Calu3 (cell line): ENCODE data around the gene SLC7A6. TPM values are rescaled to one million over a fixed set of nuclear protein-coding genes. Genes with fewer than 3 reads are reported as not detected.
"Not testable (repeated sequence)": the region's sequence is repeated elsewhere in the genome, so short reads cannot be mapped to it uniquely, and the experiment has no call there.

Source experiments
- BruUV-seq: library from RNA; stranded (reverse); fragments of 400-500 nt; replicated peaks from 2 replicates; lab custom pipeline; 2021; lab: Mats Ljungman, UMichigan
- CTCF ChIA-PET: fragments of 300-600 bp; sonication (Branson Sonifier 250); formaldehyde crosslinking; loops from one replicate; lab custom pipeline; 2022; ENCODE audit warnings: antibody characterized with exemption; lab: Charles Lee
- DNase-seq: peaks from one replicate; pipeline ENCODE4 v3.0.0; 2022
- H3K27ac Mint-ChIP-seq: one replicate; pipeline ENCODE4 v1.8.0; 2022; ENCODE audit warnings: mixed read lengths; ENCODE audit not compliant: unreplicated experiment
- H3K27me3 Mint-ChIP-seq: one replicate; pipeline ENCODE4 v1.8.0; 2022; ENCODE audit warnings: mixed read lengths; ENCODE audit not compliant: unreplicated experiment
- H3K36me3 Mint-ChIP-seq: one replicate; pipeline ENCODE4 v1.8.0; 2022; ENCODE audit warnings: mild to moderate bottlenecking, moderate library complexity, mixed read lengths; ENCODE audit not compliant: insufficient read depth, unreplicated experiment
- H3K4me1 Mint-ChIP-seq: one replicate; pipeline ENCODE4 v1.8.0; 2022; ENCODE audit warnings: mild to moderate bottlenecking, low read depth, mixed read lengths; ENCODE audit not compliant: unreplicated experiment
- H3K4me3 Mint-ChIP-seq: one replicate; pipeline ENCODE4 v1.8.0; 2022; ENCODE audit warnings: mild to moderate bottlenecking, low read depth, moderate library complexity, mixed read lengths; ENCODE audit not compliant: unreplicated experiment
- H3K9me3 Mint-ChIP-seq: one replicate; pipeline ENCODE4 v1.8.0; 2022; ENCODE audit warnings: low read depth, mixed read lengths; ENCODE audit not compliant: unreplicated experiment
- CTCF ChIP-seq: fragments of 200-600 bp; IDR thresholded peaks from one replicate; pipeline ENCODE4 v1.8.0; 2022; ENCODE audit warnings: antibody characterized with exemption; ENCODE audit not compliant: unreplicated experiment
- intact Hi-C: fragments of 100-400 bp; cut with micrococcal nuclease; formaldehyde crosslinking; loops from one replicate; pipeline ENCODE4 v1.10.0; 2022; ENCODE audit not compliant: unreplicated experiment
- total RNA-seq: library from RNA; stranded (reverse); gene quantifications from 2 replicates; pipeline ENCODE4 v1.2.3, GENCODE V29; 2022

Gene SLC7A6
- total RNA-seq, 1 experiment from 2014 or later: 45.4 TPM

DNA sequence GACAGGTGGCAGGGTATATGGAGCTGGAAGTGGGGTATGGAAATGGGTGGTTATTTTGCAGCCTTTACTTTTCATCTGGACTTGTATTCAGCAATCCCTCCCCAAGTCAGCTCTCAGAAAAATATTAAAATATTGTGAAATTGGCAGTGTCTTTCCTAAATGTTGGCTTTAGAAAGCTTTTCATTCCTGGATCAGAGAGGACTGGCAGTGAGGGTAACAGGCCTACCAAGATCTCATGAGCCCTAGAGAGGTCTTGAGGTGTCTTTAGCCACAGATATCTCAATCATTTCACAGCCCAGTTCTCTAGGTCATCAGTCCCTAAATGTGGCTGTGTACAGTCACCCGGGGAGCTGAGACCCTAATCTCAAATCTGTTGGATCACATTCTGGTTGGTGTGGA, 23.9 kb downstream of the SLC7A6 start:
- no peak overlapping the region for H3K4me3 Mint-ChIP-seq
- DNase-seq: no peak
- no peak for TF ChIP-seq CTCF
- H3K4me1 Mint-ChIP-seq: no peaks in the 10 kb centered on the region
- intact Hi-C loops: no loop called here
- H3K27me3 Mint-ChIP-seq: no peaks in the 10 kb centered on the region
- H3K36me3 Mint-ChIP-seq: peaks cover 20% of the 10 kb centered on the region
- H3K9me3 Mint-ChIP-seq: no peaks in the 10 kb centered on the region
- BruUV-seq: no TSS peak
- no peak overlapping the region for H3K27ac Mint-ChIP-seq
- CTCF ChIA-PET: no interaction called here

- BruUV-seq, CTCF ChIA-PET, DNase-seq, intact Hi-C loops, H3K27me3 Mint-ChIP-seq, H3K4me1 Mint-ChIP-seq, H3K27ac Mint-ChIP-seq, H3K4me3 Mint-ChIP-seq, H3K9me3 Mint-ChIP-seq: not testable (repeated sequence)
- H3K36me3 Mint-ChIP-seq: peaks cover 20% of the 10 kb centered on the region
These were observed 24.5 kb downstream of the SLC7A6 start for GRCh38 chr16:68288796-68289195.

- no peaks in the 10 kb centered on the region for H3K9me3 Mint-ChIP-seq
- peaks cover 23% of the 10 kb centered on the region for H3K36me3 Mint-ChIP-seq
- no peaks in the 10 kb centered on the region for H3K4me1 Mint-ChIP-seq
- H3K4me3 Mint-ChIP-seq: no peak overlapping the region
- intact Hi-C loops: no loop called here
- no TSS peak for BruUV-seq
- CTCF ChIA-PET: no interaction called here
- no peak for DNase-seq
- no peak overlapping the region for H3K27ac Mint-ChIP-seq
- no peak for TF ChIP-seq CTCF
- no peaks in the 10 kb centered on the region for H3K27me3 Mint-ChIP-seq
These were observed 24.9 kb downstream of the SLC7A6 start for GRCh38 chr16:68289202-68289601.

- Mint-ChIP-seq H3K27me3 (no peaks in the 10 kb centered on the region), H3K9me3 (no peaks in the 10 kb centered on the region), H3K36me3 (peaks cover 28% of the 10 kb centered on the region), H3K27ac (no peak overlapping the region), H3K4me1 (no peaks in the 10 kb centered on the region), H3K4me3 (no peak overlapping the region)
- DNase-seq: no peak
- TF ChIP-seq CTCF: no peak
- intact Hi-C loops: no loop called here
- CTCF ChIA-PET: no interaction called here
- no TSS peak for BruUV-seq
These were observed 25.4 kb downstream of the SLC7A6 start for GRCh38 chr16:68289621-68290329.

DNA sequence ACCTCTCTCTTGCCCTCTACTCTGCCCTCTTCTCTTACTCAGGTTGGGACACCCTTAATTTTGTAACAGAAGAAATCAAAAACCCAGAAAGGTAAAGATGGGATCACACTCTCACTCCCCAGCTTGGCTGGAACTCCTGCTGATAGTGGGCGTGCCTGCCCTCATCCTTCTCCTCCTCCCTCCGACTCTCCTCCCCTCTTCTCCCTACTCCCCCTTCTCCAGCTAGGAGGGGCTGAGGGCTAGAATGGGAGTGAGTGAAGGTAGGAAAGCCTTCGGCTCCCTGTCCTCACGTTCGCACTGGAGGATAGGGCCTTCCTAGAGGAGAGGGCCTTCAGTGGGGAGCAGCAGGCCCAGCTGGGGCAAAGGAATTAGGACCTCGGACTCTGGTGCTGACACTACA, 26.1 kb downstream of the SLC7A6 start:
- intact Hi-C loops: no loop called here
- H3K27me3 Mint-ChIP-seq: no peaks in the 10 kb centered on the region
- BruUV-seq: no TSS peak
- H3K27ac Mint-ChIP-seq: no peak overlapping the region
- no peaks in the 10 kb centered on the region for H3K4me1 Mint-ChIP-seq
- H3K9me3 Mint-ChIP-seq: no peaks in the 10 kb centered on the region
- CTCF ChIA-PET: no interaction called here
- TF ChIP-seq CTCF: no peak
- DNase-seq: no peak
- H3K36me3 Mint-ChIP-seq: peaks cover 28% of the 10 kb centered on the region
- no peak overlapping the region for H3K4me3 Mint-ChIP-seq
